OCI-LY3 (cell line): ENCODE measurements around the gene CGGBP1.
"Not testable (repeated sequence)": the region's sequence is repeated elsewhere in the genome, so short reads cannot be mapped to it uniquely, and the experiment has no call there.

Experiments
- H2AFZ ChIP-seq: fragments of 200-600, 300-600 bp; shearing (Covaris generic); 2 replicates; pipeline ENCODE4 v1.6.0; 2014; ENCODE audit warnings: antibody characterized with exemption, low read depth, low read length
- H3K27ac ChIP-seq: fragments of 200-600, 300-600 bp; sonication (generic); 2 replicates; pipeline ENCODE4 v1.5.1; 2014; ENCODE audit warnings: mild to moderate bottlenecking, low read length, moderate library complexity, mixed read lengths
- H3K27me3 ChIP-seq: fragments of 200-600, 300-600 bp; sonication (generic); 2 replicates; pipeline ENCODE4 v1.6.1; 2014; ENCODE audit warnings: low read depth, low read length, mixed read lengths
- H3K36me3 ChIP-seq: fragments of 200-600, 300-600 bp; sonication (generic); replicated peaks from 2 replicates; pipeline ENCODE3; 2014; ENCODE audit warnings: low read depth, low read length, mixed read lengths
- H3K4me1 ChIP-seq: fragments of 300-600, 200-600 bp; sonication (generic); 2 replicates; pipeline ENCODE4 v1.6.1; 2014; ENCODE audit warnings: low read length, mixed read lengths
- H3K4me2 ChIP-seq: fragments of 200-600, 300-600 bp; sonication (generic); 2 replicates; pipeline ENCODE4 v1.6.1; 2014; ENCODE audit warnings: low read length, mixed read lengths
- H3K4me3 ChIP-seq: fragments of 300-600, 200-600 bp; sonication (generic); 2 replicates; pipeline ENCODE4 v1.5.1; 2014; ENCODE audit warnings: antibody characterized with exemption, mild to moderate bottlenecking, low read length, moderate library complexity
- H3K79me2 ChIP-seq: fragments of 300-600, 200-600 bp; shearing (Covaris generic); 2 replicates; pipeline ENCODE4 v1.6.1; 2014; ENCODE audit warnings: mild to moderate bottlenecking, low read length, mixed read lengths
- H3K9ac ChIP-seq: fragments of 300-600, 200-600 bp; shearing (Covaris generic); 2 replicates; pipeline ENCODE4 v1.6.0; 2014; ENCODE audit warnings: mild to moderate bottlenecking, low read length, moderate library complexity
- H3K9me3 ChIP-seq: fragments of 200-600, 300-600 bp; shearing (Covaris generic); 2 replicates; pipeline ENCODE4 v1.6.1; 2014; ENCODE audit warnings: low read length, mixed read lengths; ENCODE audit not compliant: insufficient read depth
- H4K20me1 ChIP-seq: fragments of 200-600, 300-600 bp; sonication (generic); 2 replicates; pipeline ENCODE4 v1.6.1; 2016; ENCODE audit warnings: low read length, mixed read lengths; ENCODE audit not compliant: insufficient read depth
- EZH2phosphoT487 ChIP-seq: fragments of 200-600 bp; shearing (Covaris generic); IDR thresholded peaks from 2 replicates; pipeline ENCODE4 v1.6.1; 2018; ENCODE audit warnings: antibody characterized with exemption, mixed run types, low read depth
- TF ChIP-seq, protein P1 (sequence below): fragments of 200-600, 300-600 bp; sonication (generic); IDR thresholded peaks from 2 replicates; pipeline ENCODE4 v1.5.1; 2014; ENCODE audit warnings: antibody characterized with exemption, low read length, low read depth

Gene CGGBP1

DNA sequence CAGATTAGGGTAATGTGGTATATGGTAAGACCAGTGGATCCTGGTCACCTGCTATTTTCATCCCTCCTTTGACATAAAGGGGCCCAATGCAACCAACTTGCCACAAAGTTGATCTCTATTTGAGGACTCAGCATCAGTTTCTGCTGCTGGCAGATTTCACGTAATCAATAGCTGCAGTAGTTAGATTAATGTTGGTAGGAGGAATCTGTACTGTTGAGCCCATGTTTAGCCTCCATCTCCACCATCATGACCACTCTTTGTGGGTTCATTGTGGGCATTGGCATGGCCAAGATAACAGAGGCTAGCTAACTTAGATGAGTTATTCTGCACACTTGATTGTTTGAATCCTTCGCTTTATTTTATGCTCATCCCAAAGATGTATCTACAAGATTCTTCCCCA, 29.9 kb downstream of the CGGBP1 start:
- H3K9me3 ChIP-seq, result no peaks in the 10 kb centered on the region
- TF ChIP-seq, protein P1, sequence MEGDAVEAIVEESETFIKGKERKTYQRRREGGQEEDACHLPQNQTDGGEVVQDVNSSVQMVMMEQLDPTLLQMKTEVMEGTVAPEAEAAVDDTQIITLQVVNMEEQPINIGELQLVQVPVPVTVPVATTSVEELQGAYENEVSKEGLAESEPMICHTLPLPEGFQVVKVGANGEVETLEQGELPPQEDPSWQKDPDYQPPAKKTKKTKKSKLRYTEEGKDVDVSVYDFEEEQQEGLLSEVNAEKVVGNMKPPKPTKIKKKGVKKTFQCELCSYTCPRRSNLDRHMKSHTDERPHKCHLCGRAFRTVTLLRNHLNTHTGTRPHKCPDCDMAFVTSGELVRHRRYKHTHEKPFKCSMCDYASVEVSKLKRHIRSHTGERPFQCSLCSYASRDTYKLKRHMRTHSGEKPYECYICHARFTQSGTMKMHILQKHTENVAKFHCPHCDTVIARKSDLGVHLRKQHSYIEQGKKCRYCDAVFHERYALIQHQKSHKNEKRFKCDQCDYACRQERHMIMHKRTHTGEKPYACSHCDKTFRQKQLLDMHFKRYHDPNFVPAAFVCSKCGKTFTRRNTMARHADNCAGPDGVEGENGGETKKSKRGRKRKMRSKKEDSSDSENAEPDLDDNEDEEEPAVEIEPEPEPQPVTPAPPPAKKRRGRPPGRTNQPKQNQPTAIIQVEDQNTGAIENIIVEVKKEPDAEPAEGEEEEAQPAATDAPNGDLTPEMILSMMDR, result no peak
- TF ChIP-seq EZH2phosphoT487, result no peak
- H3K79me2 ChIP-seq, result no peaks in the 10 kb centered on the region
- no peak overlapping the region for H3K4me3 ChIP-seq
- no peaks in the 10 kb centered on the region for H4K20me1 ChIP-seq
- no peak overlapping the region for H2AFZ ChIP-seq
- H3K4me2 ChIP-seq, result no peak overlapping the region
- H3K27ac ChIP-seq, result no peak overlapping the region
- no peaks in the 10 kb centered on the region for H3K36me3 ChIP-seq
- peaks cover 11% of the 10 kb centered on the region for H3K4me1 ChIP-seq
- no peak overlapping the region for H3K9ac ChIP-seq
- H3K27me3 ChIP-seq, result no peaks in the 10 kb centered on the region

- no peaks in the 10 kb centered on the region for H3K36me3 ChIP-seq
- no peaks in the 10 kb centered on the region for H3K27me3 ChIP-seq
- no peaks in the 10 kb centered on the region for H3K79me2 ChIP-seq
- H3K27ac ChIP-seq, result no peak overlapping the region
- H2AFZ ChIP-seq, result 0 out of 2 replicates have a peak overlapping the region, but pooled peaks have one; percentile 28
- no peaks in the 10 kb centered on the region for H4K20me1 ChIP-seq
- H3K9me3 ChIP-seq, result no peaks in the 10 kb centered on the region
- no peak overlapping the region for H3K4me3 ChIP-seq
- H3K4me1 ChIP-seq, result peaks cover 3% of the 10 kb centered on the region; the same call in 1 of the 2 replicates
- H3K9ac ChIP-seq, result no peak overlapping the region
- no peak for TF ChIP-seq EZH2phosphoT487
- TF ChIP-seq, protein P1, result no peak
- H3K4me2 ChIP-seq, result no peak overlapping the region
Observed at GRCh38 chr3:88025001-88025552, 33.7 kb downstream of the CGGBP1 start.

DNA sequence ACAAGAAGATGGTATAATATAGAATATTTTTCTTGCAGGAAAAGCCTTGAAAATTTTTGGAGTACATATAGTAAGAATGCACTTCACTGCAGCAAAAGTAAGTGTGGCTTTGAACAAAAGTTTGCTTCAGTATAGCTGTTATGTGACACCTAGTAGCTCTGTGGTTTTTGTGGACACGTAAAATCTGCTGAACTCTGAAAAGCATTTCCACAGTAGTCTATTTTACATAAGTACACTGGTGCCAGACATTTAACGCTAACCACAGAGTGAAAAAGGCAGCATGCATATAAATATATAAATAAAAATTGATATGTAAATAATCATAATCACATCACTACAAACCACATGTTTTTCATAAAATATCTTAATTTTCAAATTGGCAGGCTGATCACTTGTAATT, 39.8 kb downstream of the CGGBP1 start:
- Histone ChIP-seq H3K4me3 (no peak overlapping the region), H3K79me2 (no peaks in the 10 kb centered on the region), H3K4me1 (peaks cover 3% of the 10 kb centered on the region; the same call in 1 of the 2 replicates), H3K36me3 (no peaks in the 10 kb centered on the region), H3K4me2 (no peak overlapping the region), H3K9ac (no peak overlapping the region), H3K9me3 (no peaks in the 10 kb centered on the region), H3K27me3 (no peaks in the 10 kb centered on the region), H2AFZ (no peak overlapping the region), H4K20me1 (no peaks in the 10 kb centered on the region), H3K27ac (no peak overlapping the region)
- TF ChIP-seq EZH2phosphoT487, result no peak
- TF ChIP-seq, protein P1, result no peak

GRCh38 chr3:88015656-88016055, 43.1 kb downstream of the CGGBP1 start:
- not testable (repeated sequence) for H3K4me1 ChIP-seq, H3K27ac ChIP-seq, H3K4me2 ChIP-seq, H3K79me2 ChIP-seq, H3K36me3 ChIP-seq, H2AFZ ChIP-seq, H3K9ac ChIP-seq, H3K27me3 ChIP-seq, H3K9me3 ChIP-seq, H3K4me3 ChIP-seq, H4K20me1 ChIP-seq
